Panc1 (cell line): ENCODE results near the gene ZNF609. TPM values are rescaled to one million over a fixed set of nuclear protein-coding genes. Genes with fewer than 3 reads are reported as not detected.

Experiments used
- ATAC-seq: fragments of 200-7000 bp; cut with Tn5 transposase; 2 replicates; pipeline ENCODE4 v1.9.1; 2020; ENCODE audit warnings: mild to moderate bottlenecking, moderate library complexity
- BruUV-seq: library from RNA; stranded (reverse); fragments of 400-500 nt; replicated peaks from 2 replicates; lab custom pipeline; 2021; lab: Mats Ljungman, UMichigan
- CTCF ChIA-PET: fragments of 300-600 bp; sonication (Branson Sonifier 250); formaldehyde crosslinking; loops from one replicate; lab custom pipeline; 2022; ENCODE audit warnings: antibody characterized with exemption; lab: Charles Lee
- POLR2A ChIA-PET: fragments of 300-600 bp; sonication (Branson Sonifier 250); formaldehyde crosslinking; loops from one replicate; lab custom pipeline; 2022; ENCODE audit warnings: antibody characterized with exemption; lab: Charles Lee
- DNase-seq: peaks from one replicate; pipeline ENCODE4 v3.0.0-alpha.2; 2010; ENCODE audit warnings: low read depth, low spot score
- H3K27ac ChIP-seq: 2 replicates; pipeline ENCODE4 v1.5.1; 2011; ENCODE audit warnings: mild to moderate bottlenecking, low read length, inconsistent platforms
- H3K27me3 ChIP-seq: fragments of 200-500 bp; sonication (Bioruptor generic); 2 replicates; pipeline ENCODE4 v1.6.0; 2014; ENCODE audit warnings: low read length, inconsistent platforms; ENCODE audit not compliant: control insufficient read depth, insufficient read depth
- H3K36me3 ChIP-seq: fragments of 200-500 bp; sonication (Bioruptor generic); 2 replicates; pipeline ENCODE4 v1.5.1; 2014; ENCODE audit warnings: inconsistent platforms, mild to moderate bottlenecking, low read length, moderate library complexity; ENCODE audit not compliant: control insufficient read depth, insufficient read depth
- H3K4me1 ChIP-seq: 2 replicates; pipeline ENCODE4 v1.5.1; 2011; ENCODE audit warnings: inconsistent platforms, mild to moderate bottlenecking, low read length, moderate library complexity; ENCODE audit not compliant: control insufficient read depth, insufficient read depth
- H3K4me3 ChIP-seq, 2 experiments: 2 replicates each; pipeline ENCODE4 v1.5.1; 2011 to 2012; ENCODE audit warnings: low read depth in 2 of 2, low read length in 2 of 2, mild to moderate bottlenecking in 2 of 2, inconsistent platforms in 1 of 2, moderate library complexity in 1 of 2
- H3K9me3 ChIP-seq: fragments of 200-500 bp; sonication (Bioruptor generic); 2 replicates; pipeline ENCODE4 v1.5.1; 2014; ENCODE audit warnings: low read depth, mild to moderate bottlenecking, inconsistent platforms, low read length, moderate library complexity; ENCODE audit not compliant: control insufficient read depth, insufficient read depth
- CTCF ChIP-seq: fragments of 450-650 bp; IDR thresholded peaks from 2 replicates; pipeline ENCODE4 v1.5.1; 2017; ENCODE audit warnings: mild to moderate bottlenecking
- POLR2AphosphoS5 ChIP-seq: IDR thresholded peaks from 2 replicates; pipeline ENCODE4 v1.6.1; 2012; ENCODE audit warnings: mild to moderate bottlenecking, low read depth, low read length, moderate library complexity
- REST ChIP-seq, 2 experiments: IDR thresholded peaks; 2 replicates each; pipeline ENCODE4 v1.6.1; 2011 to 2012; ENCODE audit warnings: low read depth in 2 of 2, control low read depth in 1 of 2, low read length in 1 of 2, mild to moderate bottlenecking in 1 of 2, moderate library complexity in 1 of 2; ENCODE audit not compliant: insufficient read depth in 1 of 2
- SIN3A ChIP-seq: IDR thresholded peaks from 2 replicates; pipeline ENCODE4 v1.6.1; 2012; ENCODE audit warnings: low read depth, mild to moderate bottlenecking, low read length, moderate library complexity, borderline replicate concordance; ENCODE audit not compliant: insufficient read depth
- TCF7L2 ChIP-seq: IDR thresholded peaks from 2 replicates; pipeline ENCODE4 v1.6.1; 2011; ENCODE audit warnings: mild to moderate bottlenecking, low read depth, low read length, inconsistent platforms
- in situ Hi-C: cut with HindIII; loops from 2 replicates; pipeline ENCODE4 v1.10.0; 2016; ENCODE audit warnings: low sequenced_read_pairs, low pct_unique_long_range_greater_than_20kb
- intact Hi-C: fragments of 100-400 bp; cut with micrococcal nuclease; formaldehyde crosslinking; loops from one replicate; pipeline ENCODE4 v1.10.0; 2022; ENCODE audit not compliant: unreplicated experiment
- total RNA-seq: library from RNA; stranded (reverse); gene quantifications from one replicate; pipeline ENCODE4 v1.2.1, GENCODE V29; 2021; ENCODE audit not compliant: unreplicated experiment

The ZNF609 gene
- total RNA-seq, 1 experiment from 2014 or later = 47.2 TPM

- Histone ChIP-seq H3K27ac (no peak overlapping the region), H3K9me3 (no peaks in the 10 kb centered on the region), H3K4me3 (no peak overlapping the region), H3K4me1 (no peaks in the 10 kb centered on the region), H3K27me3 (no peaks in the 10 kb centered on the region), H3K36me3 (no peaks in the 10 kb centered on the region)
- POLR2A ChIA-PET = interaction anchor here (0.6 kb wide), 1 partner anchor 285 kb away, joined by 4 read pairs; no protein-coding TSS in a partner anchor
- in situ Hi-C loops = no loop called here
- DNase-seq (no peak), ATAC-seq (no peak)
- intact Hi-C loops = no loop called here
- CTCF ChIA-PET = interaction anchor here (1.1 kb wide), 1 partner anchor 21 kb away, joined by 3 read pairs; no protein-coding TSS in a partner anchor
- no peak for TF ChIP-seq POLR2AphosphoS5
- no peak for TF ChIP-seq SIN3A
- no peak for TF ChIP-seq REST (IDR thresholded peaks at IDR 0.05; ENCODE audit: insufficient read depth in 1 of 2, low read depth in 2 of 2, low read length in 1 of 2)
- no peak for TF ChIP-seq CTCF
- TF ChIP-seq TCF7L2 = no peak
- BruUV-seq = no TSS peak
Measured at GRCh38 chr15:64673866-64674265, 213.5 kb downstream of the ZNF609 start.

DNA sequence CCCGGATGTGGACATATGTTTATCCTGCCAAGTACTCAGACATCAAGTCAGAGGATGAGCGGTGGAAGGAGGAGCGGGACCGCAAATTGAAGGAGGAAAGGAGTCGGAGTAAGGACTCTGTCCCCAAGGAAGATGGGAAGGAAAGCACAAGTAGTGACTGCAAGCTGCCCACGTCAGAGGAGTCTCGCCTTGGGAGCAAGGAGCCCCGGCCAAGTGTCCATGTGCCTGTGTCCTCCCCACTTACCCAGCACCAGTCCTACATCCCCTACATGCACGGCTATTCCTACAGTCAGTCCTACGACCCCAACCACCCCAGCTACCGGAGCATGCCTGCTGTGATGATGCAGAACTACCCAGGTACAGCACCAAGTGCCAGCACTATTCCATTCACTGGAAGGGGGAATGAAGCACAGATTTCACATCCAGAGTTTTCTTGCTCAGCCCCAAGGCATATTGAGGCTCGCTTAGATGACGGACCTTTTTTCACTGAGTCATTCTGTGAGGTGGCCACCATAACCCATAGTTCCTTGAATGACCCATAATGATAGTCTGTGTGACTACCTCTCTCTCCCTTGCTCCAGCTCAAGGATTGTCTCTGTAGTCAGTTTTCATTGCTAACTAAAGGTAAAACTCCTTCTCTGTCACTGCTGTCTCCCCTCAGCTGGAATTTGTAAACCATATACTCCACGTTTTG is 217.9 kb downstream of the ZNF609 start:
- TF ChIP-seq POLR2AphosphoS5 (no peak), REST (IDR thresholded peaks at IDR 0.05; ENCODE audit: insufficient read depth in 1 of 2, low read depth in 2 of 2, low read length in 1 of 2) (no peak), SIN3A (no peak), TCF7L2 (no peak), CTCF (no peak)
- no peaks in the 10 kb centered on the region for H3K27me3 ChIP-seq
- H3K36me3 ChIP-seq = peaks cover 9% of the 10 kb centered on the region; the same call in 1 of the 2 replicates
- no peaks in the 10 kb centered on the region for H3K4me1 ChIP-seq
- H3K27ac ChIP-seq = no peak overlapping the region
- H3K4me3 ChIP-seq = no peak overlapping the region
- intact Hi-C loops (no loop called here), in situ Hi-C loops (no loop called here)
- CTCF ChIA-PET = interaction anchor here (0.6 kb wide), 2 partner anchors 249 to 328 kb away, joined by 3 to 10 read pairs; no protein-coding TSS in a partner anchor
- POLR2A ChIA-PET = no interaction called here
- BruUV-seq = no TSS peak
- H3K9me3 ChIP-seq = no peaks in the 10 kb centered on the region
- no peak for ATAC-seq
- no peak for DNase-seq
